Glutamatergic neuron (in vitro differentiated cells): ENCODE data around the gene IDUA. TPM values are rescaled to one million over a fixed set of nuclear protein-coding genes. Genes with fewer than 3 reads are reported as not detected.
"Not testable (repeated sequence)": the region's sequence is repeated elsewhere in the genome, so short reads cannot be mapped to it uniquely, and the experiment has no call there.

Experiments
- DNase-seq: peaks from one replicate; pipeline ENCODE4 v3.0.0; 2022
- H3K27ac Mint-ChIP-seq: one replicate; pipeline ENCODE4 v1.8.0; 2020; ENCODE audit warnings: mild to moderate bottlenecking, mixed read lengths, inconsistent platforms; ENCODE audit not compliant: unreplicated experiment
- H3K27me3 Mint-ChIP-seq: one replicate; pipeline ENCODE4 v1.8.0; 2020; ENCODE audit warnings: mild to moderate bottlenecking, moderate library complexity, mixed read lengths, inconsistent platforms; ENCODE audit not compliant: unreplicated experiment
- H3K36me3 Mint-ChIP-seq: one replicate; pipeline ENCODE4 v1.8.0; 2020; ENCODE audit warnings: mild to moderate bottlenecking, mixed read lengths, inconsistent platforms; ENCODE audit not compliant: unreplicated experiment
- H3K4me1 Mint-ChIP-seq: one replicate; pipeline ENCODE4 v1.8.0; 2020; ENCODE audit warnings: mild to moderate bottlenecking, low read depth, mixed read lengths, inconsistent platforms; ENCODE audit not compliant: unreplicated experiment
- H3K4me3 Mint-ChIP-seq: one replicate; pipeline ENCODE4 v1.8.0; 2020; ENCODE audit warnings: mild to moderate bottlenecking, mixed read lengths, inconsistent platforms; ENCODE audit not compliant: unreplicated experiment
- H3K9me3 Mint-ChIP-seq: one replicate; pipeline ENCODE4 v1.8.0; 2020; ENCODE audit warnings: mild to moderate bottlenecking, moderate library complexity, mixed read lengths, inconsistent platforms; ENCODE audit not compliant: unreplicated experiment
- total RNA-seq: library from RNA; stranded (reverse); fragmentation: NEBNext Ultra II Directional; extraction: Animal tissue kit (Norgen Biotek cat#: 25700); gene quantifications from one replicate; pipeline ENCODE4 v1.2.1, GENCODE V29; 2021; ENCODE audit not compliant: unreplicated experiment
- TF ChIP-seq, protein P1 (sequence below): fragments of 200-600 bp; sonication (generic); IDR thresholded peaks from one replicate; pipeline ENCODE4 v1.5.0; 2021; ENCODE audit not compliant: partially characterized antibody, unreplicated experiment

Gene IDUA
- total RNA-seq, 1 donor from 2014 or later = 20.3 TPM

DNA sequence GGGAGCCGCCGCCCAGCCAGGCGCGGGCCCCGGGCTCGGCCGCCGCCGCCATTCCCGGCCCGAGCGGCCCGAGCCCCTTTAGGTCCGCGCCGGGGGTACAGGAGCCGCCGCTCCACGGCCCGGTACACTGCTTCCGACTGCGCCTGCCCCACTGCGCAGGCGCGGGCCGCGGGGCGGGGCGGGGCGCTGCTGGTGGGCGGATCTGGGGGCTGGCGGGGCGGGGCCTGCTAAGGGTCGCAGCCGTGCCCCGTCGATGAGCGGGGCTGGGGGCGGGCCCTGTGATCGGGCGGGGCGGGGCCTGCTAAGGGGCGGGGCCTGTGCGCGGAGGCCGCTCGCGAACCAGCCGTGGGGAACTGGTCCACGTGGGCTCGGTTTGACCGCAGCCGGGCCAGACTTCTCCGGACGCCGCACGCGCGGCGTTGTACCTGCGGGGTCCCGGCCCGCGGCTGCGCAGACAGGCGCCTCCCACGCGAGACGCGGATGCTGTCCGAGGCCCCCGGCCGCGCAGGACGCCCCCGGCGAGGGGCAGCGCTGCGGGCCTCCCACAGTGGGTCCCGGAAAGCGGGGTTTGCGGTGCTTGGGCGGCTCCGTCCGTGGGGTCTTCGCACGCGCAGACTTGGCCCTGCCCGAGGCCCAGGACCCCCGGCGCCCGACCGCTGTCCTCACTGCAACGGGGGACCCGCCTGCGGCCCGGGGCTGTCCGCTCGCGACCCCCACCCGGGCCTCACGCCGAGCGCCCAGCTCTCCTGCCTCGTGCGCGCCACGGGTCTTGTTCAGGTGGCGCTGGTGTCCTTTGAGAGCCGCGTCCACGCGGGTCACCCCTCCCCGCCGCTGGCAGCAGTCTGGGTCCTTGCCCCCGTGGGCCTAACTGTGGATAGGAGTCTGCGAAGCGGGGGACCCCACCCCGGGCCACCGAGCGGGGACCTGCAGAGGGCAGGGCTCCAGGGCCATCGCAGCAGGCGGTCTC, 13.1 kb upstream of the IDUA start, which contains the start of gene DGKQ:
Gene DGKQ, minus strand, starts transcription at position 139 of the 967 bp plus-strand sequence. Its CDS starts 87 bp downstream, at position 52.
- peak; percentile 88 for DNase-seq
- peaks cover 7% of the 10 kb centered on the region for H3K9me3 Mint-ChIP-seq
- H3K4me3 Mint-ChIP-seq = no peak within 1 kb of the TSS
- H3K36me3 Mint-ChIP-seq = no peaks in the 10 kb centered on the region
- H3K4me1 Mint-ChIP-seq = peaks cover 8% of the 10 kb centered on the region
- H3K27me3 Mint-ChIP-seq = peaks cover 8% of the 10 kb centered on the region
- H3K27ac Mint-ChIP-seq = no peak within 1 kb of the TSS
- TF ChIP-seq, protein P1, sequence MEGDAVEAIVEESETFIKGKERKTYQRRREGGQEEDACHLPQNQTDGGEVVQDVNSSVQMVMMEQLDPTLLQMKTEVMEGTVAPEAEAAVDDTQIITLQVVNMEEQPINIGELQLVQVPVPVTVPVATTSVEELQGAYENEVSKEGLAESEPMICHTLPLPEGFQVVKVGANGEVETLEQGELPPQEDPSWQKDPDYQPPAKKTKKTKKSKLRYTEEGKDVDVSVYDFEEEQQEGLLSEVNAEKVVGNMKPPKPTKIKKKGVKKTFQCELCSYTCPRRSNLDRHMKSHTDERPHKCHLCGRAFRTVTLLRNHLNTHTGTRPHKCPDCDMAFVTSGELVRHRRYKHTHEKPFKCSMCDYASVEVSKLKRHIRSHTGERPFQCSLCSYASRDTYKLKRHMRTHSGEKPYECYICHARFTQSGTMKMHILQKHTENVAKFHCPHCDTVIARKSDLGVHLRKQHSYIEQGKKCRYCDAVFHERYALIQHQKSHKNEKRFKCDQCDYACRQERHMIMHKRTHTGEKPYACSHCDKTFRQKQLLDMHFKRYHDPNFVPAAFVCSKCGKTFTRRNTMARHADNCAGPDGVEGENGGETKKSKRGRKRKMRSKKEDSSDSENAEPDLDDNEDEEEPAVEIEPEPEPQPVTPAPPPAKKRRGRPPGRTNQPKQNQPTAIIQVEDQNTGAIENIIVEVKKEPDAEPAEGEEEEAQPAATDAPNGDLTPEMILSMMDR = no peak

DNA sequence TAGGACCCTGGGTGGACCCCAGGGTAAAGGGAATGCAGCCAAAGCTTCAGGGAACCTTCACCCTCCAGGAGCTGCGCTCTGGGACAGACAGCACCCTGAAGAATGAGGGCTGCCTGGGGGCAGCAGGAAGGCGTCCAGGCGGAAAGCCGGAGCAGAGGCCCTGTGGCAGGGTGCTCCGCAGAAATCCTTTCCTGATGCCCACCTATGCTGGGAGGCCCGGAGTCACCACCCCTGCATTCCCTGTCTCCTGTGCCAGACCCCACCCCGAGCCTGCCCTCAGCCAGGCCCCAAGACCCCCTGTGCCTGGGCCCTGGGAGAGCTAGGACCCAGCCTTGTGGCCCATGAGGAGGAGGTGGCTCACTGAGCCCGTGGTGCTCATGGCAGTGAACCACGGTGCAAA, 12.2 kb upstream of the IDUA start:
- no peaks in the 10 kb centered on the region for H3K36me3 Mint-ChIP-seq
- no peak overlapping the region for H3K4me3 Mint-ChIP-seq
- DNase-seq = no peak
- H3K27ac Mint-ChIP-seq = no peak overlapping the region
- peaks cover 7% of the 10 kb centered on the region for H3K9me3 Mint-ChIP-seq
- TF ChIP-seq, protein P1 = no peak
- H3K4me1 Mint-ChIP-seq = peaks cover 6% of the 10 kb centered on the region
- peaks cover 5% of the 10 kb centered on the region for H3K27me3 Mint-ChIP-seq

DNA sequence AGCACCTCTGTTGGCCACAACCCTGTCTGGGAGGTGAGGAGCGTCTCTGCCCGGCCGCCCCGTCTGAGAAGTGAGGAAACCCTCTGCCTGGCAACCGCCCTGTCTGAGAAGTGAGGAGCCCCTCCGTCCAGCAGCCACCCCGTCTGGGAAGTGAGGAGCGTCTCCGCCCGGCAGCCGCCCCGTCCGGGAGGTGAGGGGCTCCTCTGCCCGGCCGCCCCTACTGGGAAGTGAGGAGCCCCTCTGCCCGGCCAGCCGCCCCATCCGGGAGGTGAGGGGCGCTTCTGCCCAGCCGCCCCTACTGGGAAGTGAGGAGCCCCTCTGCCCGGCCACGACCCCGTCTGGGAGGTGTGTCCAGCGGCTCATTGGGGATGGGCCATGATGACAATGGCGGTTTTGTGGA, 10.8 kb upstream of the IDUA start:
- not testable (repeated sequence) for H3K4me1 Mint-ChIP-seq, DNase-seq, H3K27ac Mint-ChIP-seq, H3K36me3 Mint-ChIP-seq, H3K4me3 Mint-ChIP-seq, H3K27me3 Mint-ChIP-seq, H3K9me3 Mint-ChIP-seq

DNA sequence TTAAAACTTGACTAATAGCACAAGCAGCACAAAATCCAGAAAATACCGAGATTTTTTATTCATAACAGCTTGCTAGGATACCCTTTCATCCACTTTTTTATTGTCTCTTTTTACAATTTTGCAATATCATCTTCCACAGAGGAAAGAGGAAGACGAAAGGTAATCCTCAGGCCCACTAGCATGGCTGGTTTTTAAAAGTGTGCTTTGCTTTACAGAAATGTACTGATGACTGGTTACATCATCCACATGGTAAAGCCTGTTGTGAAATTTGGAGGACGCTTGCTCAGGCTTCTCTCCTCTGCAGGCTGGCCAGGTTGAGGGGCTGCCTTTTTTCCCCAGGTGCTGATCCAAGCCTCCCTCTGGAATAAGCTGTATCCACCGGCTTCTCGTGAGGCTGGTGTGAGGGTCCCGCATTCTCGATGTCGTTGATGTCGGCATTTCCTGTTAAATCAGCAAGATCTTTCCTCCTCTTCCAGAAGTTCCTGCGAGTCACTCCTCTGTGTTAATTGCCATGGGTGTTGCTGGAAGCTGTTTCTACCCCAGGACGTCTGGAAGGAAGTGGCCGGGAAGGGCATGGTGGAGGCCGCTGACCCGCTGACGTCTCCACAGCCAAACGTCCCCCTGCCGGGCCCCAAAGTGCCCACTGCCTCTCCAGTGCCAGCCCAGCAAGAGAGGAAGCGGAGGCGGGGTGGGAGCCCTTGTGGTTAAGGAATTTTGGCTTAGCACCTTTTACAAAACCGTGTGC, 7.7 kb upstream of the IDUA start:
- no peak for DNase-seq
- Mint-ChIP-seq H3K36me3 (no peaks in the 10 kb centered on the region), H3K27ac (no peak overlapping the region), H3K27me3 (peaks cover 5% of the 10 kb centered on the region), H3K4me1 (peaks cover 12% of the 10 kb centered on the region), H3K4me3 (no peak overlapping the region), H3K9me3 (peaks cover 7% of the 10 kb centered on the region)
- TF ChIP-seq, protein P1 = no peak

DNA sequence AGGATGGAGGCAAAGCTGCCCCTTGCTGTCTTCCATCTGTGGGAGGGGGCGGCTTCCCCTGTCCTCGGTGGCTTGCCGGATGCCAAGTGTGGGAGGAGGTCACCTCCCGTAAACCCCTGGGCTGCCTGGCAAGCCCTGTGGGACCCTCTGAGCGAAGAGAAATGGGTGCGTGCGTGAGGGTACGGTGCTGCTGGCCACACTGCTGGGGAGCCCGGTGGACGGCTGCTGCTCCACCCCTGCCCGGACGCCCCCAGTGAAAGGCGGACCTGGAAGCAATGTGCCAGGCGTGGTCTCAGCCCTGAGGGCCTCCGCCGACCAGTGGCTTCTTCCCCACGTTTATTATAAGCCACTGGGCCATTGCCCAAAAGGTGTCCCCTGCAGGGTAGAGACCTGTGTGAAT, 4.6 kb upstream of the IDUA start:
- no peaks in the 10 kb centered on the region for H3K36me3 Mint-ChIP-seq
- peaks cover 7% of the 10 kb centered on the region for H3K27me3 Mint-ChIP-seq
- H3K4me1 Mint-ChIP-seq = peaks cover 20% of the 10 kb centered on the region
- no peak overlapping the region for H3K4me3 Mint-ChIP-seq
- peaks cover under 1% of the 10 kb centered on the region for H3K9me3 Mint-ChIP-seq
- TF ChIP-seq, protein P1 = no peak
- no peak for DNase-seq
- no peak overlapping the region for H3K27ac Mint-ChIP-seq
